HG03135 (cell line): ENCODE results near the gene MARF1.

Source experiments
- ATAC-seq: cut with Tn5 transposase; IDR thresholded peaks from one replicate; pipeline ENCODE4 v1.9.1; 2021; ENCODE audit warnings: mild to moderate bottlenecking, moderate library complexity; ENCODE audit not compliant: unreplicated experiment

Gene MARF1

GRCh38 chr16:15601212-15601879, 41.6 kb downstream of the MARF1 start:
- ATAC-seq = no peak

GRCh38 chr16:15599303-15600070, 43.5 kb downstream of the MARF1 start:
- no peak for ATAC-seq

- no peak for ATAC-seq
Measured at GRCh38 chr16:15598648-15599190, 44.2 kb downstream of the MARF1 start.

- no peak for ATAC-seq
Measured at GRCh38 chr16:15597822-15598647, 44.9 kb downstream of the MARF1 start.

GRCh38 chr16:15597135-15597534, 45.8 kb downstream of the MARF1 start:
- no peak for ATAC-seq

GRCh38 chr16:15594711-15595320, 48.1 kb downstream of the MARF1 start:
- ATAC-seq = no peak

GRCh38 chr16:15593235-15593634, 49.7 kb downstream of the MARF1 start:
- ATAC-seq = no peak

- ATAC-seq = no peak
Measured at GRCh38 chr16:15592324-15592723, 50.6 kb downstream of the MARF1 start.

- ATAC-seq = no peak
Measured at GRCh38 chr16:15587152-15587825, 55.7 kb downstream of the MARF1 start.

- ATAC-seq = no peak
Measured at GRCh38 chr16:15586716-15587115, 56.2 kb downstream of the MARF1 start.

- no peak for ATAC-seq
Measured at GRCh38 chr16:15585956-15586355, 57.0 kb downstream of the MARF1 start.

- no peak for ATAC-seq
Measured at GRCh38 chr16:15583526-15583925, 59.4 kb downstream of the MARF1 start.

GRCh38 chr16:15581127-15581815, 61.7 kb downstream of the MARF1 start:
- no peak for ATAC-seq

- no peak for ATAC-seq
Measured at GRCh38 chr16:15578824-15579223, 64.1 kb downstream of the MARF1 start.

GRCh38 chr16:15576960-15577958, 65.7 kb downstream of the MARF1 start:
- no peak for ATAC-seq

GRCh38 chr16:15575293-15576049, 67.5 kb downstream of the MARF1 start:
- no peak for ATAC-seq

GRCh38 chr16:15574614-15574948, 68.4 kb downstream of the MARF1 start:
- no peak for ATAC-seq
